ENCODE data around the gene PPP1R36. TPM values are rescaled to one million over a fixed set of nuclear protein-coding genes. Genes with fewer than 3 reads are reported as not detected.
"Not testable (repeated sequence)": the region's sequence is repeated elsewhere in the genome, so short reads cannot be mapped to it uniquely, and the experiment has no call there.

The PPP1R36 gene
- total RNA-seq, 2 experiments from 2014 or later = 0.53 TPM; not detected in 1

DNA sequence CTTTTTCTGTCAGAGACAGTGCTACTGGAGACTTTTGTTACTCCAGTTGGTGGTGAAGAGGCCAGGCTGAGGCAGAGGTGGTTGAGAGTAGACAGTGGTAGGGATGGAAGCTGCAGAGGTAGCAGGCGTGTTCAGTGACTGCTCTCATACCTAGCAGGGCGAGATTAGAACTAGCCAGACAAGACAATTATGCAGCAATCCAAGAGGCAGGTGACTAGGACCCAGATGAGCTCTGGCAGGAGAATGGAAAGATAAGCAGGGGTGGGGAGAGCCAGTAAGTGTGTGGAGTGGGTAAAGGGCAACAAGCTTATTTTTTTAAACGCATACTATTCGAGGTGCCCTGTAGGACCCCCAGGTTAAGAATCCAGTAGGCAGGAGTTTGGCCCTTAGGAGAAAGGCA is 4.8 kb downstream of the PPP1R36 start:
- no peak overlapping the region for H3K4me3 Mint-ChIP-seq
- H3K36me3 Mint-ChIP-seq (ENCODE audit: low read depth) = no peaks in the 10 kb centered on the region
- H3K4me1 Mint-ChIP-seq = peaks cover 8% of the 10 kb centered on the region
- H3K27me3 Mint-ChIP-seq = peaks cover 35% of the 10 kb centered on the region
- DNase-seq = no peak
- H3K9me3 Mint-ChIP-seq = no peaks in the 10 kb centered on the region
- ChIA-PET POLR2A (no interaction called here), CTCF (no interaction called here)
- no peak overlapping the region for H3K27ac Mint-ChIP-seq

DNA sequence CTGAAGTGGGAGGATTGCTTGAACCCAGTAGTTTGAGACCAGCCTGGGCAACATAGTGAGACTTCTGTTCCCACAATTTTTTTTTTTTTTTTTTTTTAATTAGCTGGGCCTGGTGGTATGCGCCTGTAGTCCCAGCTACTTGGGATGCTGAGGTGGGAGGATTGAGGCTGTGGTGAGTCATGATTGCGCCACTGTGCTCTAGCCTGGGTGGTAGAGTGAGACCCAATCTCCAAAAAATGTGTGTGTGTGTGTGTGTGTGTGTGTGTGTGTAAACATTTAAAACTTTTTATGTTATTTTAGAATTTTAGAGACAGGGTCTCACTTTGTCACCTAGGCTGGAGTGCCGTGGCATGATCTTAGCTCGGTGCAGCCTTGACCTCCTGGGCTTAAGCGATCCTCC is 6.8 kb downstream of the PPP1R36 start:
- H3K4me3 Mint-ChIP-seq = no peak overlapping the region
- peaks cover 10% of the 10 kb centered on the region for H3K4me1 Mint-ChIP-seq
- H3K9me3 Mint-ChIP-seq = no peaks in the 10 kb centered on the region
- POLR2A ChIA-PET = interaction anchor here (0.6 to 0.7 kb wide), 2 partner anchors 9 to 321 kb away, joined by 3 read pairs; no protein-coding TSS in a partner anchor
- H3K36me3 Mint-ChIP-seq (ENCODE audit: low read depth) = no peaks in the 10 kb centered on the region
- H3K27ac Mint-ChIP-seq = no peak overlapping the region
- CTCF ChIA-PET = interaction anchor here (0.6 to 0.7 kb wide), 3 partner anchors 13 to 20 kb away, joined by 3 to 4 read pairs (median 3); no protein-coding TSS in a partner anchor
- peaks cover 21% of the 10 kb centered on the region for H3K27me3 Mint-ChIP-seq
- DNase-seq = no peak

- DNase-seq; H3K9me3 Mint-ChIP-seq; H3K36me3 Mint-ChIP-seq (ENCODE audit: low read depth); POLR2A ChIA-PET; H3K27ac Mint-ChIP-seq; CTCF ChIA-PET; H3K4me3 Mint-ChIP-seq: not testable (repeated sequence)
- H3K4me1 Mint-ChIP-seq = peaks cover 12% of the 10 kb centered on the region
- peaks cover 12% of the 10 kb centered on the region for H3K27me3 Mint-ChIP-seq
These were observed 8.5 kb downstream of the PPP1R36 start for GRCh38 chr14:64558216-64558615.

GRCh38 chr14:64561631-64562030 is 11.9 kb downstream of the PPP1R36 start:
- no peak overlapping the region for H3K27ac Mint-ChIP-seq
- no peaks in the 10 kb centered on the region for H3K36me3 Mint-ChIP-seq (ENCODE audit: low read depth)
- no peak for DNase-seq
- peaks cover 11% of the 10 kb centered on the region for H3K27me3 Mint-ChIP-seq
- ChIA-PET POLR2A (no interaction called here), CTCF (interaction anchor here (1.0 to 1.5 kb wide), 2 partner anchors 21 to 75 kb away, joined by 3 to 4 read pairs; partner anchors contain the start of gene HSPA2)
- no peaks in the 10 kb centered on the region for H3K9me3 Mint-ChIP-seq
- peaks cover 12% of the 10 kb centered on the region for H3K4me1 Mint-ChIP-seq
- no peak overlapping the region for H3K4me3 Mint-ChIP-seq

- peaks cover 17% of the 10 kb centered on the region for H3K27me3 Mint-ChIP-seq
- no peak for DNase-seq
- H3K27ac Mint-ChIP-seq = no peak overlapping the region
- ChIA-PET CTCF (interaction anchor here (1.2 to 1.5 kb wide), 2 partner anchors 21 to 22 kb away, joined by 3 to 4 read pairs; partner anchors contain the start of gene HSPA2), POLR2A (no interaction called here)
- peaks cover 12% of the 10 kb centered on the region for H3K4me1 Mint-ChIP-seq
- H3K36me3 Mint-ChIP-seq (ENCODE audit: low read depth) = no peaks in the 10 kb centered on the region
- H3K4me3 Mint-ChIP-seq = no peak overlapping the region
- no peaks in the 10 kb centered on the region for H3K9me3 Mint-ChIP-seq
These were observed 12.7 kb downstream of the PPP1R36 start for GRCh38 chr14:64562436-64562835.

GRCh38 chr14:64563696-64564095 is 13.9 kb downstream of the PPP1R36 start:
- ChIA-PET CTCF (interaction anchor here (1.2 kb wide), 1 partner anchor 22 kb away, joined by 3 read pairs; no protein-coding TSS in a partner anchor), POLR2A (no interaction called here)
- Mint-ChIP-seq H3K4me3 (no peak overlapping the region), H3K4me1 (peaks cover 12% of the 10 kb centered on the region), H3K27me3 (peaks cover 20% of the 10 kb centered on the region), H3K36me3 (ENCODE audit: low read depth) (no peaks in the 10 kb centered on the region), H3K27ac (no peak overlapping the region), H3K9me3 (no peaks in the 10 kb centered on the region)
- DNase-seq = no peak

GRCh38 chr14:64566651-64567122 is 16.9 kb downstream of the PPP1R36 start:
- H3K9me3 Mint-ChIP-seq = no peaks in the 10 kb centered on the region
- H3K27me3 Mint-ChIP-seq = peaks cover 20% of the 10 kb centered on the region
- no peaks in the 10 kb centered on the region for H3K36me3 Mint-ChIP-seq (ENCODE audit: low read depth)
- CTCF ChIA-PET = no interaction called here
- DNase-seq = no peak
- H3K4me1 Mint-ChIP-seq = peaks cover 2% of the 10 kb centered on the region
- no peak overlapping the region for H3K27ac Mint-ChIP-seq
- H3K4me3 Mint-ChIP-seq = no peak overlapping the region
- POLR2A ChIA-PET = no interaction called here

- peaks cover 3% of the 10 kb centered on the region for H3K4me1 Mint-ChIP-seq
- no peak for DNase-seq
- POLR2A ChIA-PET = no interaction called here
- H3K27me3 Mint-ChIP-seq = peaks cover 18% of the 10 kb centered on the region
- no peaks in the 10 kb centered on the region for H3K36me3 Mint-ChIP-seq (ENCODE audit: low read depth)
- no peak overlapping the region for H3K27ac Mint-ChIP-seq
- no peak overlapping the region for H3K4me3 Mint-ChIP-seq
- H3K9me3 Mint-ChIP-seq = no peaks in the 10 kb centered on the region
- CTCF ChIA-PET = no interaction called here
These were observed 19.4 kb downstream of the PPP1R36 start for GRCh38 chr14:64569138-64569631.

GRCh38 chr14:64569646-64570045 is 19.9 kb downstream of the PPP1R36 start:
- H3K9me3 Mint-ChIP-seq; POLR2A ChIA-PET; DNase-seq; H3K4me3 Mint-ChIP-seq; H3K36me3 Mint-ChIP-seq (ENCODE audit: low read depth); H3K4me1 Mint-ChIP-seq; H3K27ac Mint-ChIP-seq; CTCF ChIA-PET: not testable (repeated sequence)
- H3K27me3 Mint-ChIP-seq = peaks cover 15% of the 10 kb centered on the region

DNA sequence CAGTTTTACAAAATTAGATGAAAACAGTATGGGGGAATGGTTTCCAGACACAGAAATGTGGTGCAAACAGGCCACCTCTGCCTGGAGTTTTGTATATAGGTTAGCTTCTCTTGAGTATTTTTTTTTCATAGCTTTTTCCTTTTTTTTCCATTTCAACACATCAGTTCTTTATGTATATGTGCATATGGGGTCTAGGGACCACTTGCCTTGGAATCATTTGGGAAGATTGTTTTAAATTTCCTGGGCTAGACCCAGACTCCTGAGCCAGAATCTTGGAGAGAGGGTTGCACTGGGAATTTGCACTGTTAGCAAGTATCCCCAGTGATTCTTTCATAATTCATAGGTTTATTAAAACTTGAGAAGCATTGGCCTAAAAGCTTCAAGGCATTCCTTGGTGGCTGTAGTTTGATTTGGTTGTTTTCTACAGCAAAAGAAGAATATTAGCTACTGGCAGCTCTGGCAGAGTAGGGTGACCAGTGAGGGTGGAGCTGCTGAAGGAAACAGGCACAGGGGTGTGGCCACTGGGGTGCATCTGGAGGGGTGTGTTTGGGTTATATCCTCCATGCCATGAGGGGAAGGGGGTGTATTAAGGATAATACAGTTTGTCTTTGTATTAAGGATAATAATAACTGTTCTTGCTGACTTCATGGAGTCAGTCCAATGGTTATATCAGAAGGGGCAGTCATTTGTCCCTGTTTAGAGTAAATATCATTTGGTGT is 22.8 kb downstream of the PPP1R36 start:
- Mint-ChIP-seq H3K4me3 (no peak overlapping the region), H3K4me1 (peaks cover 3% of the 10 kb centered on the region), H3K36me3 (ENCODE audit: low read depth) (no peaks in the 10 kb centered on the region), H3K27me3 (peaks cover 3% of the 10 kb centered on the region), H3K27ac (no peak overlapping the region), H3K9me3 (no peaks in the 10 kb centered on the region)
- POLR2A ChIA-PET = no interaction called here
- CTCF ChIA-PET = no interaction called here
- no peak for DNase-seq

DNA sequence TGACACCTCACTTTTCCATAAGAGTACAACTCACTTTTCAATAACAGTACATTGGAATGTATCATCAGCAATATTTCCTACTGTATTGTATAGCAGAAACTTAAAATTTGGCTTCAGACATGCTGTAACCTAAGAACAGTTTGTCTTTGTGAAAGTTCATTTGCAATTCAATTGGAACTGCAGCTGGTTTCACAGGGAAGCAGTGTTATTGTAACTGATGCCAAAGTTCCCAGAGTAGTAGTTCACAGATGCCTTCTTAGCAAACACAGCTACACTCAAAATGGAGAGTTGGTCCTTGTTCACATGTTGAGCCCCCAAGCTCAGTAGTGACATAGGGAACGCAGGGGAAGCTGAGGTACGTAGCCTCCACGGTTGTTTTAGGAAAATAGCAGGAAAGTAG is 23.3 kb downstream of the PPP1R36 start:
- ChIA-PET POLR2A (no interaction called here), CTCF (no interaction called here)
- H3K4me3 Mint-ChIP-seq = no peak overlapping the region
- H3K27me3 Mint-ChIP-seq = peaks cover 3% of the 10 kb centered on the region
- DNase-seq = no peak
- no peaks in the 10 kb centered on the region for H3K9me3 Mint-ChIP-seq
- no peaks in the 10 kb centered on the region for H3K36me3 Mint-ChIP-seq (ENCODE audit: low read depth)
- H3K4me1 Mint-ChIP-seq = peaks cover 3% of the 10 kb centered on the region
- H3K27ac Mint-ChIP-seq = no peak overlapping the region

DNA sequence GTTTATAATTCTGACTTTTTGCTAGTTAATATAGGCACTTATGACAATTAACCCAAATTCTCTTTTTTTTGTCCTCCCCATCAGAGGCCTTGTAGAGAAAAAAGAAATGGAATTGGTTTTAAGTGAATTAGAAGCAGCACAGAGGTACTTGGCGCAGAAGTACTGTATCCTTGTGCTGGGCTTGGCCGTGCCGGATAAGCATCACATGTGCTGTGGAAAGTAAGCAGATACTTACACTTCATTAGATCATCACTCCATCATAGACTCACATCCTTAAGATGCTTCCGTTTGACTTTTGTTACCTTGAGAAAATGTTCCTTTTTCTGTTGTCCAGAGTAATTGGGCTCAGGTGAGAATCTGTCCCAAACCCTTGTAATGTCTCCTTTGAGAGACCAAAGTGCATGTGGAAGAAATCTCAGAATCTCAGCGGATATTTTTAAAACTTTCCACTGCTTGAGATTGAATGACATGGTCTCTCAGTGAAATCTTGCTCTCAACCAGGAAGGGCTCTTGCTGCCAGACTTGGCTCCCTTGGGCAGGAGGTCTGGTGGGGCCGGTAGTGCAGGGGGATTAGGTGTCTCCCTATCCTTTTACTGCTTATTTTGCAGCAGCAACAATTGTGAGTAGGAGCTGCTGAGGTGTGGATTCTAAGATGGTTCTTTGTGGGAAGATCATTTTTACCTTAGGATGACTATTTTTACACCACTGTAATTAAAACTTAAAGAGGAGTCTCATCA is 24.8 kb downstream of the PPP1R36 start:
- ChIA-PET POLR2A (no interaction called here), CTCF (no interaction called here)
- Mint-ChIP-seq H3K36me3 (ENCODE audit: low read depth) (no peaks in the 10 kb centered on the region), H3K4me1 (peaks cover 3% of the 10 kb centered on the region), H3K9me3 (no peaks in the 10 kb centered on the region), H3K27me3 (no peaks in the 10 kb centered on the region), H3K27ac (no peak overlapping the region), H3K4me3 (no peak overlapping the region)
- no peak for DNase-seq

DNA sequence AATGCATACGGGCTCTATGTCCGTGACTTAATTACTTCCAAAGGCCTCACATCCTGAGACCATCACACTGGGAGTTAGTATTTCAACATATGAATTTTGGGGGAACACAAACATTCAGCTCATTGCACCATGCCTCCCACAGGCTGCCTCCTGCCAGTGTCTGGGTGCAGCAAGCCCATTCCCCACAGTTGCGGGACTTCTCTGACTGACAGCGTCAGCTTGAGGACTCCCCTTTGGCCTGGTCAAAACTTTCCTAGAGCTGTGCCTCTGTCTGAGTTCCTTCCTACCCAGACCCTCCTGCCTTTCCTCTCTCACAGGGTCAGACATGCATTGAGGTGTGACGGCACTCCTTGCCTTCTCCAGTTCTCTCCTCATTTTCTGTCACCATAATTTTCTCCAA is 27.4 kb downstream of the PPP1R36 start:
- H3K4me1 Mint-ChIP-seq = peaks cover 3% of the 10 kb centered on the region
- H3K36me3 Mint-ChIP-seq (ENCODE audit: low read depth) = no peaks in the 10 kb centered on the region
- no peaks in the 10 kb centered on the region for H3K9me3 Mint-ChIP-seq
- H3K4me3 Mint-ChIP-seq = no peak overlapping the region
- H3K27ac Mint-ChIP-seq = no peak overlapping the region
- no peaks in the 10 kb centered on the region for H3K27me3 Mint-ChIP-seq
- no peak for DNase-seq
- POLR2A ChIA-PET = no interaction called here
- CTCF ChIA-PET = no interaction called here

Measured in activated CD4-positive, alpha-beta memory T cell treated with anti-CD3 and anti-CD28 coated beads, Interleukin-2, amount 10 ng/mL, durations not matched to agents 7 days and 5 days (primary cell).